DND-41 (cell line): Measurements from ENCODE around the gene SLC3A2.

Experiments used
- CTCF ChIP-seq: IDR thresholded peaks from 2 replicates; pipeline ENCODE4 v1.5.1; 2012; ENCODE audit warnings: borderline replicate concordance, low read length, moderate library complexity, mild to moderate bottlenecking; ENCODE audit not compliant: poor library complexity, severe bottlenecking; ENCODE audit errors: extremely low read depth
- EZH2 ChIP-seq: IDR thresholded peaks from 3 replicates; pipeline ENCODE4 v1.6.1; 2012; ENCODE audit warnings: borderline replicate concordance, low read depth, mild to moderate bottlenecking, moderate library complexity, low read length, inconsistent platforms; ENCODE audit not compliant: severe bottlenecking

DNA sequence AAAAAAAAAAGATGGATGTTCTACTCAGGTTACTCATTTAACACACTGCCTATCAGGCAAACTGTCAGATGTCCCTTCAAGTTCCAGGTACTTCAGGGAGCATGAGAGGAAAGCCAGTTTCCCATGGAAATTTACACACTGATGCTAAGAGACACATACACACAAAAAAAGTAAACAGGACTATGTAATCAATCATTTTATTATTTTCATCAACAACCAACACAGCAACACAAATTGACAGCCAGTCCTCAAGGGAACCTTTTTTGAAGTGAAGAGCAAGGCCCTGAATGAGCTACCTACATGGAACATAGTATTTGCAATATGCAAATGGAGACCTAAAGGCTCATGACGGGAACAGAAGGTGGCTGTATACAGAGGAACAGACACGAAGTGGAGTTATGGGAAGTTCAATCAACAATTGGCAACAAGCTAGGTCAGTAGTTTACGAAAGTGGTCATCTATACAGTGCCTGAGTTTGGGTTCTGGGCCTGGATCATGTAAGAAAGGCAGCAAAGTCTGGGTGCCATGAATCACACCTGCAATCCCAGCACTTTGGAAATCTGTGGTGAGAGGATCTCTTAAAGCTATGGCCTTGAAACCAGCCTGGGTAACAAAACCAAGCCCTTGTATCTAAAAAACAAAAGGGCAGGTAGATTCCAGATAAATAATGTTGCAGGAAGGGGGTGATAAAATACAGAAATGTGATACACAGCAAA is 28.7 kb upstream of the SLC3A2 start:
- no peak for TF ChIP-seq CTCF
- TF ChIP-seq EZH2, result no peak
